NCI-H748 (cell line): ENCODE results near the gene SLC25A23.

Source experiments
- DNase-seq: peaks from one replicate; lab custom pipeline; 2025; ENCODE audit not compliant: unreplicated experiment; lab: John Stamatoyannopoulos, UW

SLC25A23 gene

DNA sequence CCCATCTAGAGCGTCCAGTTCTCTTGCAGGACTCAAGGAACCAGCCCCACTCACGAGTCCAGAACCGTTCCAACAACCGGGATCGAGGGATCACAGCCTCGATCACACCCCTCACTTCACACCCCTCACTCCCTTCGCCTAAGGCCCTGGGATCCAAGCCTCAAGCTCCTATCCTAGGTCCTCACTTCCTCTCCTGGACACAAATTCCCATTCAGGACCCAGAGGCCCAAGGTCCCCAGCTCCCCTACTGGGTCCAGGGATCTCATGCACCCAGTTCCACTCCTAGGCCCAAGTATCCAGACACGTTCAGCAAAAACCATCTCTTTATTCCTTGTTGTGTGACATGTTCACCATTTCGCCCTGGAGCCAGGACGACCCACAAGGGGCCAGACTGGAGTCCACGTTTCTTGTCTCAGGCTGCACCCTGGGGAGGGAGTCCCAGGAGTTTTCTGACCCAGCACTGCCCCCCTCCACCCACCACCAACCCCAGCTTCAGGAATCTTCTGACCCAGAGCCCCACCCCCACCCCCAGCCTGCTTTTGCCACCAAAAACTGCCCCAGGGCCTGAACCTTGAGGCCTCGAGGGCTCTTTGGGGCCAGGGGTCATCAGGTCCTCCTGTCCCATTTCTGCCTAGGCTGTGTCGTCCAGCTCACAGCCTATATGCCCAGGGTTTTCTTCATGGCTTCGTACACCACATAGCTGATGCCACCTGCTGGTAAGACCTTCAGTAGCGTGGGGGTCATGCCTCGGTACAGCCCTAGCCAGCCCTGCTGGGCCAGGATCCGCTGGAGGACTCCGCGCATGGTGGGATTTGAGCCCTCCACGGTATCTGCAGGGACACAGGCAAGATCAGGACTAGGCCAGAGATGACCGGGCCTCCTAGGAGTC is 33.6 kb downstream of the SLC25A23 start:
- no peak for DNase-seq

DNA sequence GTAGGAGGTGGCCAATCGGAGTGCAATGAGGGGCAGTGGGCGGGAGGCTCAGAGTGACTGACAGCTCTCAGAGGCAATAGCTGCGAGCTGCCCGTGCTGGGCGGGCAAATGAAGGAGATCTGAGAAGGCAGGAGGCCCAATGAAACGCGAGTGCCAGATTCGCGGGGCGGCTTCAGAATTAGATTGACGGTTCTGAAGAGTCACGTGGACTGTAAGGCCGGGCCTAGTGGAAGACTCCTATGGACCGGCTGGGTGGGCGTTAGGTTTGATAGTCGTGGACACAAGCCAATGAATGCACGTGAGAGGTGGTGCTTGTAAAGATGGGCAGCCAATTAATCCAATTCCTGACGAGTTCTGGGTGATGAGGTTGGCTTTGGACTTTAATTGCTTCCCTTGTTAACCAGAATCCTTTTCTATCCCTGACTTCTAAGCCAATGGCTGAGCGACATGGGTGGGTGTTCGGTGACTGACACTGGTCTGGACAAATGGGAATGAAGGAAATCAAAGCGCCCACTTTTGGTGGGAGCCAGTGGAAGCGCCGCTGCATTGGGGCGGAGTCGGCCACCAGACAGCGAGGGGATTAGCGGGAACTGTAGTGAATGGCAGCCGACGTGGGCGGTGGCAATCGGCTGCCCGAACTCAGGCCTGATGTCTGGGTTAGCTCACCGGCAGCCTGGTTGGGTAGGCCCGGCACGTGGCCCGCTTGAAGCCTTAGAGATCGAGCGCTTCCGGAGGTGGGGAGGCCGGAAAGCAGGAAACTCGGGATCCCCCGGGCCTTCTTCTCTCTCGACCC is 34.5 kb downstream of the SLC25A23 start:
- DNase-seq, result peak; percentile 99

DNA sequence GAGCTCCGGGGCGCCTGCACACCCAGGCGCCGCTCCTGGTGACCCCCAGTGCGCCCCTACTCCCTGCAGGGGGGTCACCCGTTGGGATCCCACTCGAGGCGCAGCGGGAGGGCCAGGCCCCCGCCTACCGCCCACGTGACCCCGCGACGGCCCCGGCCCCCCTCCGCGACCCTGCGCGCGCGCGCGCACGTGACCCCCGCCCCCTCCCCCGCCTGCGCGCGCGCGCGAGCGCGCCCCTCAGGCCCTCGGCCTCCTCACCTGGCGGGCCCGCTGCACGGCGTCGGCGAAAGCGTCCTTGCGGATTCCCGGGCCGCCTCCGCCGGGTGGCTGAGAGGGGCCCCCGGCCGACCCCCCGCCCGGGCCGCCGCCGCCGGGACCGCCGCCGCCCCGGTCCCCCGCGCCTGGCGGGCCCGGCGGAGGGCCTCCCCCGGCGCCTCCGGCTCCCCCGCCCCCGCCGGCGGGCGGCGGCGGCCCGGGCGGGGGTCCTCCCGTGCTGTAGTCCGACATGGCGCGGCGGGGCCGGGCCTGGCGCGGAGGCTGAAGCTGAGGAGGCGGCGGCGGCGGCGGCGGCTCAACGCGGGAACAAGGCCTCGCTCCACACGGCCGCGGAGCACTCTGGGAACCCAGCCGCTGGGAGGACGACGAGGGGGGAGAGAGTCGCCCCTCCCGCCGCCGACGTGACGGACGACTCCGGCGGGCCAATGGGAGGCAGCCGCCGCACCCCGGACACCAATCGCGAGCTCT is 35.2 kb downstream of the SLC25A23 start, which contains the start of gene KHSRP:
KHSRP (minus strand) TSS at position 617 of the 744 bp plus-strand sequence; CDS start at position 507, 110 bp downstream.
- peak; percentile 6 for DNase-seq

DNA sequence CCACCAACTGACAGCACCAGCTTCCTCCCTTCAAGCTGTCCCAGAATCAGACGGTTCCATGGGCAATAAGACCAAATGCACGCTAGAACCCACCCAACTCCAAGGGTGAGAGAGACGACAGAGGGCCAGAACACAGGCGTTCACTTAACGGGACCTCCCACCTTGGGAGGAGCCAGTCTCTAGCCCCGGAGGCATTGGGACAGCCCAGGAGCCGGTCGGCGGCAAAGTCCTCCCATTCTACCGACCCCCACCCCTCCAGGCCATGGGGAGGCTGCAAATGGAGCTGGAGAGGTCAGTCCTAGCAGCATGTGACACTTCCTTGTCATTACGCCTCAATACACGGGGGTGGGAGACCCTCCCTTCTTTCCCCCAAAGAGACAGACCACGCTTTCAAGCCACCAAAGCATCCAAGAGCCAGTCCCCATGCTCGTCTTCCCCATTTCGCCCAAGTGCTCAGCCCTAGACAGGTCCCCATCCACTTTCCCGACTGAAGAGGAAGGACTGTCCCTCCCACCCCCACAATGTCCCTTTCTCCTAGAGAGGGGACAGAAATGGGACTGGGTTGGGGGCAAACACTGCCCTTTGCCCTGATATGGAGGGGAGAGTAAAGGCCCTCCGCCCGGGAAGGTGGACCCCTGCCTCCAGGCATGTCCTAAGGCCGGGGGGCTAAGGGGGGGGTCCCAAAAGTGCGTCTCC is 35.9 kb downstream of the SLC25A23 start:
- no peak for DNase-seq

DNA sequence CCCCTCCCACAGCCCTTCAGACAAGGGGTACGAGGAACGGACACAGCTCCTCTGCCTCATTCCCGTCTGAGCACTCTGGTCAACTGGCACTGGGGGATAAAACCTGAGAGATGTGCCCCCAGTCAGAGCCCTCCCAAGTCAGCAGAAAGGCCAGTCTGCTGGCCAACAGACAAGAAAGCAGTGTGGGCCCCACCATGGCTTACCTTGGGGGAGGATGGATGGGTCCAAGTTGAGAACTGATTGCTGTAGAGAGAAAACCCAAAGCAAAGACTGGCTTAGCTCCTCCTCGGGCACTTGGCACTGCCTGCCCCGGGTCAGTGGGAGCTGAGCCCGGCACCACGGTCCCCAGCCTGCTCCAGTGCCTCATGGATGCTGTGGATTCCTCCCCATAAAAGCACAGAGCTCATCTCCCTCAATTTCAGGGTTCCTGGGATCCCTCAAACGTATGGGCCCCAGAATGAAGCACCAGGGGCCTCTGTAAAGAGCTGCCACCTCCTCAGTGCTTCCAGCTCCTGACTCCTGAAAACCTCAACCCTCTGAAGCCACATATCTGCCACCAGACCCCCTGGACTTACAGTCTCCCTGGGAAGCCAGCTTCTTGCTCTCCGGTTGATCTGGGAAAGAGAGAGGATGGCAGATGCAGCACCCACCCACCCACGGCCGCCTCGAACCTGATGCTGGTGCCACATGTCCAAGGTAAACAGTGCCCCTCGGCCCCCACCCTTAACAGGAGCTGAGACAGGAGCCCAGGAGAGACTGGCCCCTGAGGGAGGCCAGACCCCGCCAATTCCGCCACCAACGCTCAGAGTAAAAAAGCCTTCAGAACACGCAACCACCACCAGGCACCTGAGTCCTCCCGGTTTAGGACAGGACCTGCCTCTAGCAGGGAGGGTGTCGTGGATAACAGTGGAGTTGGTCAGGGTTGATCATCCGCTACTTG is 38.2 kb downstream of the SLC25A23 start:
- no peak for DNase-seq

DNA sequence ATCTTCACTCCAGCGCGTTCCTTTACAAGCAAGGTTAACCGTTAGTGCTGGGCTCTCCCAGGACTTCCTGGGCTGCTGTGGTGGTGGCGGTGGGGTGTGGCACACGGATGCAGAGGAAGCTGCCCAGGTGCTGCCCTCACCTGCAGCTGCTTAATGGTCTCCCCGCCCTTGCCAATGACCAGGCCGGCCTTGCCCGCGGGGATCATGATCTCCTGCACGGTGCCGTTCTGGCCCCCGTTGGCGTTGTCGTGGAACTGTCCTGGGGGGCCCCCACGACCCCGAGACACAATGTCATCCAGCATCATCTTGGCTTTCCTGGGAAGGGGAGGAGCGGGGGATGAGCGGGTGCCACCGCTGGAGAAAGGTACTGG is 41.0 kb downstream of the SLC25A23 start:
- no peak for DNase-seq

DNA sequence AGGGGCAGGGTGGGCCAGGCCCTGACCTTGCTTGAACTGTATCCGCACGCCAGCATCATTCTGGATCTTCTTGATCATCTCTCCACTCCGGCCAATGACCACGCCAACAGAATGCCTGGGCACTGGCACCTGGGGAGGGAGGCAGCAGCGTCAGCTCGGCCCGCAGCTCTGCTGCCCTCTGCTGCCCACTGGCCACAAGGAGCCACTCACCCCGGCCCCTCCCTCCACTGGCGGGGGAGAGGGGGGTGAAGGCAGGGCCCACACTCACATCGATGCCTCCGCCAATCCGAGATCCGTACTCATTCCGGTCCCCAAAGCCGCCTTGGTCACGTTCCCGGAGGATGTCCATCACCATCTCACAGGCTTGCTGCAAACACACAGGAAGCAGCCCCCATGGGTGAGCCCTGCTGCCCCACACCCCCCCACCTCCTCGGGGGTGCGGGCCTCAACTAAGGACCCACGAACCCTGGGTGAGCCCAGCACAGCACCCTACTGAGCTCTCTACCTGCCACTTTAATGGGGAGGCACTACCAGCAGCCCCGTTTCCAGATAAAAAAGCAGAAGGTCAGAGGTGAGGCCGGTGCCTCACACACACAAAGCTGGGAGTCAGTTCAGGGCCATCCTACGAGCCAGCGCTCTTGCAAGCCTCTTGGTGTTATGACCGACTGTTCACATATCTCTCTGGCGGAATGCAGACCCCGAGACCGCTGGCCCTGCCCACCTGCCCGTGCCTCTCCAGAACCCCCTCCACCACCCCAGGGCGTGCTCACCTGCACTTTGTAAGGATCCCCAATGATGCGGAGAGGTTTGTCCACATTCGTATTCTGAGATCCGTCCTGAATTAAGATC is 41.7 kb downstream of the SLC25A23 start:
- DNase-seq, result no peak

DNA sequence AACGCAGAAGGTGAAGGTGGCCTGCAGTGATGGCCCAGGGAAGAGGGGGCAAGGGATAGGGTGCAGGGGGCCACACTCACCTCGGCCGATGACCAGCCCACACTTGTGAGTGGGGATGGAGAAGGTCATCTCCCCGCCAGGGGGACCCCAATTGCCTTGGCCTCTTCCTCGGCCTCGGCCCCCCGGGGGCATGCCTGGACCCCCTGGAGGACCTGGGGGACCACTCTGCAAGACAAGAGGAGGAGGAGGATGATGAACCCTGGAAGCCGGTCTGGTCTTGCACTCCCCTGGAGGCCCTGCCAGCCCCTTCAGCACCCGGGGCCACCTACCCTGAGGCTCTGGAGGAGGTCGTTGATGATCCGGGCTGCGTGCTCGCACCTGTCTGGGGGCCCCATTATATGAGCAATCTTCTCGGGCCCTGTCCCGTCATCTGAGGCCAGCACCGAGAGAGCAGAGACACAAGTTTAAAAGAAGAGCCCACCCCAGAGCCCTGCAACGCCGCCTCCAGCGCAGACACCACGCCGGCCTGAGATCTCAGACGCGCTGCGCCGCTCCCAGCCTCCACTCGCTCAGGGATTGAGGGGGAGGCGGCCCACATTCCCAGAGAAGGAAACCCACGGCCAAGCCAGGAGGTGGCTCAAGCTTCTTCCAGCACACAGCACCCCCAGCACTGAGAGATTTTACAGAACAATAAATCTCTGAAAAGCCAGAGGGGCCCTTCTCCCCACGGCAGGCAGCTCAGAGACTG is 42.8 kb downstream of the SLC25A23 start:
- no peak for DNase-seq

DNA sequence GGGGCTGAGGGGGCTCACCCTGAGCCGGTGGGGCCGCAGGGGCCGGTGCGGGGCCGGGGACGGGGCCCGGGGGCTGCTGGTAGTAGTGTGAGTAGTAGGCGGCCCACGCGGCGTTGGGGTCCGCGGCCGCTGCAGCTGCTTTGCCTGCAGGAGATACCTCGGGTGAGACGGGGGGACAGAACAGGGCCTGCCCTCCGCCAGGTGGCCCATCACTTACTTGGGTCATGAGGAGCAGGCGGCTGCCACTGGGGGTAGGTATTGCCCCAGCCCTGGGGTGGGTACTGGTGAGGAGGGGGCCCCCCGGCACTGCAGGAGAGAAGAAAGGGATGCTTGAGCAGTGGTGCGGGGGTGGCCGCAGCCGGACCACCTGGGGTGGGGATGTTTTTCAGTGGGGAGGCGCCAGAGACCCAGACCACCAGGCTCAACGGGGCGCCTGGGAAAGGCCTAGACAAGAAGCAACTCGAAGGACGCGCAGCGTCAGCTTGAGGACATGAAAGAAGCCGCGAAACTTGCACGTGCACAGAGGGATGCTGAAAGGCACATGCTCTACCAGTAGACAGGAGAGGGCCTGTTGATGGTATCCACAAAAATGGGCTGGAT is 43.9 kb downstream of the SLC25A23 start:
- no peak for DNase-seq

DNA sequence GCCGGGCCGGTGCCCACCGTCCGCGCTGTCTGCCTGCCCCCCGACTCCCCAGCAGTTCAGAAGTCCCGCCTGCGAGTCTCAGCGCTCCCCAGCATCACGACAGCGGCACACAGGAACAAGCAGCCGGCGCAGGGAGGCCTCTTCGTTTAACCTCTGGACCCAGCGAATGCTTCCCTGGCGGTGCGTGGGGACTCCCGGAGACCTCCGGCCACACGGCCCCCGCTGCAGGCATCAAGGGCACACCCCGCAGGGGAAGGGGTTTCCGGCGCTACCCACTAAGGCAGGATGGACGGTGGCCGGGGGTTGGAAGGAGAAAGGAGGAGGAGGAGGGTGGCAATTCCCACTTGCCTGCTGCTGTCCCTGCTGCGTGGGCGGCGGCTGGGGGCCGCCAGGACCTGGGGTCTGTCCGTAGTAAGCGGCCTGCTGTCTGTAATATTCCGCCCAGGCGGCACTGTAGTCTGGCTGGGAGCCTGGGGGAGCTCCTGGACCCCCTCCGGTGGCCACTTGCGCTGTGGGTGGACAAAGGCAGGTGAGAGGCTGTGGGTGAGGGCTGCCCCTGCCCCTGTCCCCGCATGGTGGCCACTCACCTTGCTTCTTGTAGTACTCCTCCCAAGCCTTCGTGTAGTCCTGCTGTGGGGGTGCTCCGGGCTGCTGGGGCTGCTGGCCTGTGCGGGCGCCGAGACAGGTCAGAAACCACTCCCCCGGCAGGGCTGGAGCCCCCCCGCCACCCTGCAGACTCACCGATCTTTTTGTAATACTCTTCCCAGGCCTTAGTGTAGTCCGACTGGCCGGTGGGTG is 44.6 kb downstream of the SLC25A23 start:
- DNase-seq, result no peak

DNA sequence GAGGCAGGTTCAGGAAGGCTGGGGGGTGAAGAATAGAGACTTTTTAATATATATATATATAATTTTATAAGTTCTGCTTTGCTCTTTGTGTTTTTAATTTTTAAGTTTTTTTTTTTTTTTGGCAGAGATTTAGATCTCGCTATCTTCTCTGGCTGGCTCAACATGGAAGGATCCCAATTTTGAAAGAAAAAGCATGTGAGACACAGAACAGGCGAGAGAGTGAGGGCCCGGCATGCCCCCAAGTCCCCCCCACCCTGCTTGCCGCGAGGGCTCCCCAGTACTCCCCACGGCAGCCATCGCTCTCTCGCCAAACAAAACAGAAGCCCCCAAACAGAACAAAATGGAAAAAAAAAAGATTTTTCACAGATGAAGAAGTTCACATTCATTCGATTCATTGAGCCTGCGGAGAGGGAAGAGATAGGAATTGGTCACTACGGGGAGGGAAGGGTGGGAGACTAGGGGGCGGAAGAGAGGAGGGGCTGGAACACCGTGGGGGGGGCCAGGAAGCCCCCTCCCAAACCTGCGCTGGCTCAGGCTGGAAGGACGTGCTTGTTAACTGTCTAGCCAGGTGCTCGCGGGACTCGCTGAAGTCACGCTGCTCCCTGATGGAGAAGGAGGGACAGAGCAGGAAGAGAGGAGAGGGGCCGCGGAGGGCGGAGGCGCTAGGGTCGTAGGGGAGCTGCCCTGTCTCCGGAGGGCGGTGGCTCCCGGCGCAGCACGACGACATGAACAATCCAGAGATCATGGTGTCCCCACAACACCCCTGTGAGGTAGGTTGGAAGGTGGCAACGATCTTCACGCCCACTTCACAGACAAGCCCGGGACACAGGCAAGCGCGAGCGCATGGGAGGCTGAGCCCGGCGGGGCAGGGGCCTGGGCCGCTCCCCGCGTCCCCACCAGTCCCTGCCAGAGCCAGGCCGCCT is 45.6 kb downstream of the SLC25A23 start:
- no peak for DNase-seq

DNA sequence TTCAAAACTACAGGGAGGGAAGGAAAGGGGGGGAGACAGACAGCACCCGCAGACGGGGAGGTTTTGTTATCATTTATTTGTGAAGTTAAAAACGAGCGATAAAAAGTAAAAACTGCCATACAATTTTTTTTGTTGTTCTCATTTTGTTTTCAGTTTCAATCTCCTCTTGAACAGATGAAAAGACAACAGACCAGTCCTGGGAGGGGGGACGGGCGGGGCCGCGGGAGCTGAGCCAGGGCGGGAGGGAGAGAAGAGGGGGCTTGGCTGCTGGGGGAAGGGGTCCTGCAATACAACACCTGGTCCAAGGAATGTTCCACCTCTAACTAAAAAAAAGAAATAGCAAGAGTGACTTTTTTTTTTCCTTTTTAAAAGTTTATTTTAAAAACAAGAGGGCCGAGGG is 46.3 kb downstream of the SLC25A23 start:
- no peak for DNase-seq

DNA sequence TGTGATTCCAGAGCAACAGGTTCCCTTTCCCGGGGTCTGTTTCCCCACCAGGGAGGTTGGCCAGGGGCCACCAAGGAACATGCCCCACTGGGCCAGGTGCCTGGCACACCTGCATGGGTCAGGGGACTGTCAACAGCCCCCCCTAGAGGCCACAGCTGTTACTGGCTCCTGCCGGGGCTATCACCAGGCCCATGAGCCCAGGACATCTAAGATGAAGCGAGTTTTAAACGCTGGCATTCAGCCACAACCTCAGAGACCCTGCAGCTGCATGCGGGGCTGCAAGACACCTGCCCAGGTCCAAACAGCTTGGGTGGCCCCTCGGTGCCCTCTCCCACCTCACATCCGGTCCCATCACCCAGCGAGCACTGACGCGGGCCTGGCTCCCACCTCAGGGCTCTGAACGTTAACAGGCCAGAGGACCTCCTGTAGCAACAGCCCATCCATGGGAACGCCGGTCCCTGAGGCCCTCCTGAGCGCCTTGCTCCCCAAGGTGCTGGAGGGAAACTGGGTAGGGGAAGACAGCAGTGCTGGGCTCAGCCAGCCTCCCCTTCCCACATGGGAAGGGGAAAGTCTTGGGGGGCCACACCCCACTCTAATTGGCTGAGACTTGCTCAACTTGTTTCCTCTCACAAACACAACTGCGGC is 47.0 kb downstream of the SLC25A23 start:
- peak; percentile 35 for DNase-seq

DNA sequence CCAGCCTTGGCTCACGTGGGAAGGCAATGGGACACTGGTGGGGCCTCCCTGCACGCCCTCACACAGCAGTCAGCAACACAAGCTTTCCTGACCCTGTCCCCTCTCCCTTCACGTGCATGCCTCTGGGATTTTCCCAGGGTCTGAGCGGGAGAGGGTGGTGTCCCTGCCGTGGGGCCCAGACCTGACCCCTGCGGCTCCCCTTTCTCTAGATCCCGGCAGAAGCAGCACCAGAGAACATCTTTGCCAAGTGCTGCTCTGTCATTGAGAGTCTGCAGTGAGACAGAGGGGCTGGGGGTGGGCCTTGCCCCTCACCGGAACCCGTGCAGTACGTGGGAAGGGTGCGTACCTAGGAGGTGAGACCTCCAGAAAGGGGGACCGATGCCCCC is 47.5 kb downstream of the SLC25A23 start:
- DNase-seq, result no peak

DNA sequence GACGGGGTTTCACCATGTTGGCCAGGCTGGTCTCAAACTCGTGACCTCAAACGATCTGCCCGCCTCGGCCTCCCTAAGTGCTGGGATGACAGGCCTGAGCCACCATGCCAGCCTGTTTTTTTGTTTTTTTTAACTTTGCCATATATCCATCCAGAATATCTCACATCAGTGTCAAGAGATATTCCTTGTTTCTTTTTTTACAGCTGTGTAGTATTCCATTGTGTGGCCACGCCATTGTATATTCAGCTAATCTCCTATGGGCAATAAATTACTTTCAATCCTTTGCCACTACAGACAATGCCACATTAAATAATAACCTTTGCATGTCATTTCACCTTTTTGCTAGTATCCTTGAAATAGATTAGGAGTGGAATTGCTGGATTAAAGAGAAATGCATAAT is 50.2 kb downstream of the SLC25A23 start:
- DNase-seq, result no peak
